HL-60 (cell line): Measurements from ENCODE around the gene NCKAP5L.

Experiments
- DNase-seq, 2 experiments: peaks; one replicate each; pipeline ENCODE4 v3.0.0-alpha.2; 2010 to 2020; ENCODE audit warnings: low read depth in 1 of 2, low spot score in 1 of 2
- H3K27ac ChIP-seq: fragments of 250-450 bp; sonication (Bioruptor Pico); replicated peaks from 2 replicates; pipeline ENCODE4 v1.5.1; 2020; ENCODE audit warnings: mild to moderate bottlenecking, moderate library complexity
- H3K27me3 ChIP-seq: fragments of 250-450 bp; sonication (Bioruptor Pico); 2 replicates; pipeline ENCODE4 v1.5.1; 2021; ENCODE audit warnings: mild to moderate bottlenecking, moderate library complexity; ENCODE audit not compliant: insufficient read depth, poor library complexity, severe bottlenecking
- H3K4me3 ChIP-seq: replicated peaks from 2 replicates; pipeline ENCODE4 v1.5.1; 2011; ENCODE audit warnings: mild to moderate bottlenecking, control low read depth, low read length; ENCODE audit not compliant: insufficient read depth
- CTCF ChIP-seq: IDR thresholded peaks from one replicate; pipeline ENCODE4 v1.5.1; 2011; ENCODE audit warnings: low read length, control low read depth, inconsistent platforms; ENCODE audit not compliant: insufficient read depth
- GABPA ChIP-seq: IDR thresholded peaks from 2 replicates; pipeline ENCODE4 v1.6.1; 2012; ENCODE audit warnings: low read depth
- POLR2AphosphoS5 ChIP-seq: IDR thresholded peaks from 2 replicates; pipeline ENCODE4 v1.6.1; 2012; ENCODE audit warnings: low read depth
- REST ChIP-seq: IDR thresholded peaks from 2 replicates; pipeline ENCODE4 v1.6.1; 2012; ENCODE audit warnings: low read depth; ENCODE audit not compliant: insufficient replicate concordance
- SPI1 ChIP-seq: IDR thresholded peaks from 2 replicates; pipeline ENCODE4 v1.6.1; 2012; ENCODE audit warnings: low read depth, mild to moderate bottlenecking, borderline replicate concordance

Gene NCKAP5L

GRCh38 chr12:49854976-49855375, 26.8 kb upstream of the NCKAP5L start:
- Histone ChIP-seq H3K4me3 (no peak overlapping the region), H3K27me3 (peaks cover 7% of the 10 kb centered on the region), H3K27ac (no peak overlapping the region)
- no peak for DNase-seq
- TF ChIP-seq SPI1, result no peak
- TF ChIP-seq REST, result no peak
- no peak for TF ChIP-seq CTCF
- TF ChIP-seq POLR2AphosphoS5, result no peak
- TF ChIP-seq GABPA, result no peak

GRCh38 chr12:49853671-49854070, 25.5 kb upstream of the NCKAP5L start:
- DNase-seq, result no peak
- TF ChIP-seq GABPA (no peak), CTCF (no peak), POLR2AphosphoS5 (no peak), REST (no peak), SPI1 (no peak)
- Histone ChIP-seq H3K27me3 (peaks cover 7% of the 10 kb centered on the region), H3K4me3 (no peak overlapping the region), H3K27ac (no peak overlapping the region)

GRCh38 chr12:49847161-49847560, 18.9 kb upstream of the NCKAP5L start:
- H3K27ac ChIP-seq, result no peak overlapping the region
- H3K4me3 ChIP-seq, result no peak overlapping the region
- peaks cover 7% of the 10 kb centered on the region for H3K27me3 ChIP-seq
- TF ChIP-seq SPI1, result 0 out of 2 replicates have a peak, but pooled peaks have one; percentile 4
- TF ChIP-seq CTCF, result no peak
- no peak for TF ChIP-seq POLR2AphosphoS5
- no peak for DNase-seq

- TF ChIP-seq REST (no peak), CTCF (no peak), POLR2AphosphoS5 (no peak), SPI1 (no peak), GABPA (no peak)
- Histone ChIP-seq H3K4me3 (no peak overlapping the region), H3K27ac (no peak overlapping the region), H3K27me3 (peaks cover 3% of the 10 kb centered on the region)
- DNase-seq, result no peak
Observed at GRCh38 chr12:49846032-49846431, 17.8 kb upstream of the NCKAP5L start.
